GM18505 (cell line): ENCODE results near the gene TSHZ1.

ENCODE experiments used
- ATAC-seq: cut with Tn5 transposase; IDR thresholded peaks from one replicate; pipeline ENCODE4 v1.9.1; 2021; ENCODE audit not compliant: unreplicated experiment
- POLR2A ChIP-seq: IDR thresholded peaks from 4 replicates; pipeline ENCODE4 v1.6.1; 2011; ENCODE audit warnings: borderline replicate concordance; ENCODE audit not compliant: insufficient read depth, insufficient read length; ENCODE audit errors: extremely low read depth

The TSHZ1 gene

GRCh38 chr18:75277610-75277928 is 67.0 kb downstream of the TSHZ1 start:
- ATAC-seq, result no peak

GRCh38 chr18:75279381-75279780 is 68.8 kb downstream of the TSHZ1 start:
- TF ChIP-seq POLR2A, result no peak
- no peak for ATAC-seq

More at GRCh38 chr18:75277610-75277928, 67.0 kb downstream of the TSHZ1 start:
- no peak for TF ChIP-seq POLR2A

- no peak for TF ChIP-seq POLR2A
- ATAC-seq, result no peak
Observed at GRCh38 chr18:75280427-75281280, 70.1 kb downstream of the TSHZ1 start.

GRCh38 chr18:75282746-75283145 is 72.1 kb downstream of the TSHZ1 start:
- ATAC-seq, result no peak
- TF ChIP-seq POLR2A, result no peak

- no peak for TF ChIP-seq POLR2A
- no peak for ATAC-seq
Observed at GRCh38 chr18:75283731-75284130, 73.1 kb downstream of the TSHZ1 start.

- no peak for TF ChIP-seq POLR2A
- ATAC-seq, result no peak
Observed at GRCh38 chr18:75284566-75284965, 74.0 kb downstream of the TSHZ1 start.

GRCh38 chr18:75285876-75286275 is 75.3 kb downstream of the TSHZ1 start:
- no peak for TF ChIP-seq POLR2A
- ATAC-seq, result no peak

GRCh38 chr18:75287006-75287405 is 76.4 kb downstream of the TSHZ1 start:
- no peak for TF ChIP-seq POLR2A
- no peak for ATAC-seq

- no peak for ATAC-seq
Observed at GRCh38 chr18:75287700-75288099, 77.1 kb downstream of the TSHZ1 start.

GRCh38 chr18:75289761-75290160 is 79.2 kb downstream of the TSHZ1 start:
- no peak for TF ChIP-seq POLR2A
- no peak for ATAC-seq

More at GRCh38 chr18:75287700-75288099, 77.1 kb downstream of the TSHZ1 start:
- no peak for TF ChIP-seq POLR2A

- no peak for ATAC-seq
- no peak for TF ChIP-seq POLR2A
Observed at GRCh38 chr18:75290737-75291358, 80.3 kb downstream of the TSHZ1 start.

GRCh38 chr18:75291460-75291859 is 80.9 kb downstream of the TSHZ1 start:
- no peak for TF ChIP-seq POLR2A
- ATAC-seq, result no peak

GRCh38 chr18:75293591-75293990 is 83.0 kb downstream of the TSHZ1 start:
- ATAC-seq, result no peak
- no peak for TF ChIP-seq POLR2A

GRCh38 chr18:75297731-75298130 is 87.1 kb downstream of the TSHZ1 start:
- no peak for TF ChIP-seq POLR2A
- ATAC-seq, result no peak
